CD14-positive monocyte (primary cell): ENCODE results near the gene MEI4. TPM values are rescaled to one million over a fixed set of nuclear protein-coding genes. Genes with fewer than 3 reads are reported as not detected.

Source experiments
- DNase-seq, 3 donors: peaks; one replicate each; pipeline ENCODE4 v3.0.0-alpha.2; 2011 to 2022
- H2AFZ ChIP-seq: 2 replicates; pipeline ENCODE4 v1.6.0; 2012; ENCODE audit warnings: mild to moderate bottlenecking, low read depth, low read length, inconsistent platforms; ENCODE audit not compliant: insufficient read depth, poor library complexity, severe bottlenecking
- H3K27ac ChIP-seq, 2 donors: 1 replicate in 1 of 2; 2 replicates in 1 of 2; pipeline ENCODE4 v1.5.1; 2012 to 2013; ENCODE audit warnings: low read length in 2 of 2, control low read depth in 1 of 2, inconsistent platforms in 1 of 2, low read depth in 1 of 2, mild to moderate bottlenecking in 1 of 2
- H3K27me3 ChIP-seq, 2 donors: one replicate each; pipeline versions ENCODE4 v1.6.0 to v1.6.1; 2011 to 2013; ENCODE audit warnings: low read length in 2 of 2; ENCODE audit not compliant: control insufficient read depth in 2 of 2, insufficient read depth in 2 of 2
- H3K36me3 ChIP-seq, 2 donors: replicated peaks in 1 of 2; 1 replicate in 1 of 2; 2 replicates in 1 of 2; pipeline versions ENCODE4 v1.5.1 to v1.6.1; 2012 to 2013; ENCODE audit warnings: low read length in 2 of 2, control low read depth in 1 of 2, inconsistent platforms in 1 of 2, mild to moderate bottlenecking in 1 of 2; ENCODE audit not compliant: insufficient read depth in 2 of 2, control insufficient read depth in 1 of 2
- H3K4me1 ChIP-seq, 2 donors: 1 replicate in 1 of 2; 2 replicates in 1 of 2; pipeline versions ENCODE4 v1.5.1 to v1.6.1; 2012 to 2013; ENCODE audit warnings: low read length in 2 of 2, control low read depth in 1 of 2, inconsistent platforms in 1 of 2, mild to moderate bottlenecking in 1 of 2, moderate library complexity in 1 of 2; ENCODE audit not compliant: insufficient read depth in 2 of 2, control insufficient read depth in 1 of 2
- H3K4me2 ChIP-seq: replicated peaks from 2 replicates; pipeline ENCODE3; 2012; ENCODE audit warnings: low read length, moderate library complexity, mild to moderate bottlenecking; ENCODE audit not compliant: poor library complexity, severe bottlenecking; ENCODE audit errors: extremely low read depth
- H3K4me3 ChIP-seq, 3 experiments: fragments of 200-600 bp in 1 of 3; sonication (generic) in 1 of 3; replicated peaks in 1 of 3; 1 replicate in 2 of 3; 2 replicates in 1 of 3; pipeline ENCODE4 v1.5.1; 2011 to 2013; ENCODE audit warnings: low read length in 3 of 3, mild to moderate bottlenecking in 3 of 3, control low read depth in 2 of 3, low read depth in 2 of 3, inconsistent platforms in 1 of 3, moderate library complexity in 1 of 3
- H3K79me2 ChIP-seq: 2 replicates; pipeline ENCODE4 v1.6.0; 2012; ENCODE audit warnings: mild to moderate bottlenecking, control low read depth, inconsistent platforms, low read length, moderate library complexity; ENCODE audit not compliant: insufficient read depth
- H3K9ac ChIP-seq: 2 replicates; pipeline ENCODE4 v1.6.0; 2017; ENCODE audit warnings: low read length, mild to moderate bottlenecking; ENCODE audit not compliant: insufficient read depth, poor library complexity, severe bottlenecking
- H3K9me3 ChIP-seq, 2 donors: replicated peaks in 1 of 2; 1 replicate in 1 of 2; 2 replicates in 1 of 2; pipeline versions ENCODE4 v1.5.1 to v1.6.1; 2012 to 2013; ENCODE audit warnings: low read length in 2 of 2, control low read depth in 1 of 2; ENCODE audit not compliant: control insufficient read depth in 1 of 2, insufficient read depth in 1 of 2
- H4K20me1 ChIP-seq: 2 replicates; pipeline ENCODE4 v1.6.0; 2012; ENCODE audit warnings: mild to moderate bottlenecking, low read length, control low read depth, moderate library complexity; ENCODE audit not compliant: insufficient read depth
- H3K27ac Mint-ChIP-seq, 7 donors: one replicate each; pipeline ENCODE4 v1.8.0; 2020; ENCODE audit warnings: mild to moderate bottlenecking in 7 of 7, mixed read lengths in 7 of 7, moderate library complexity in 6 of 7, inconsistent platforms in 2 of 7
- H3K27me3 Mint-ChIP-seq, 3 donors: one replicate each; pipeline ENCODE4 v1.8.0; 2021 to 2022; ENCODE audit warnings: low read depth in 3 of 3, mild to moderate bottlenecking in 3 of 3, mixed read lengths in 3 of 3, moderate library complexity in 3 of 3, inconsistent platforms in 1 of 3
- H3K36me3 Mint-ChIP-seq, 2 donors: one replicate each; pipeline ENCODE4 v1.8.0; 2020; ENCODE audit warnings: mixed read lengths in 2 of 2, inconsistent platforms in 1 of 2, mild to moderate bottlenecking in 1 of 2
- H3K4me1 Mint-ChIP-seq: one replicate; pipeline ENCODE4 v1.8.0; 2020; ENCODE audit warnings: mild to moderate bottlenecking, mixed read lengths
- H3K4me3 Mint-ChIP-seq, 2 donors: one replicate each; pipeline ENCODE4 v1.8.0; 2020; ENCODE audit warnings: mild to moderate bottlenecking in 2 of 2, mixed read lengths in 2 of 2, moderate library complexity in 1 of 2
- H3K9me3 Mint-ChIP-seq, 7 donors: one replicate each; pipeline ENCODE4 v1.8.0; 2020 to 2022; ENCODE audit warnings: mixed read lengths in 7 of 7, mild to moderate bottlenecking in 6 of 7, moderate library complexity in 6 of 7, inconsistent platforms in 2 of 7
- WGBS: methylation state at CpG from one replicate; pipeline ENCODE4 v1.1.5; 2013; ENCODE audit warnings: missing lambda C conversion rate; ENCODE audit not compliant: insufficient coverage; 5-methylcytosine and 5-hydroxymethylcytosine counted together
- intact Hi-C, 2 donors: fragments of 100-400 bp; cut with micrococcal nuclease; formaldehyde crosslinking; loops; one replicate each; pipeline versions ENCODE4 v1.15.0 to v1.15.1; 2023
- polyA plus RNA-seq, 3 donors: library from polyadenylated mRNA; depleted of rRNA in 1 of 3; unstranded in 2 of 3; stranded (reverse) in 1 of 3; fragments of 300-500 nt in 2 of 3; fragments of >200 nt in 1 of 3; fragmentation: Illumina TruSeq in 2 of 3; gene quantifications; 1 replicate in 2 of 3; 2 replicates in 1 of 3; pipeline ENCODE4 v1.2.3, GENCODE V29; 2012 to 2021
- TF ChIP-seq, protein P1 (sequence below): fragments of 200-600 bp; IDR thresholded peaks from one replicate; pipeline ENCODE4 v1.8.0; 2022; ENCODE audit warnings: antibody characterized with exemption, mild to moderate bottlenecking

Gene MEI4
- polyA plus RNA-seq, 3 donors = not detected

DNA sequence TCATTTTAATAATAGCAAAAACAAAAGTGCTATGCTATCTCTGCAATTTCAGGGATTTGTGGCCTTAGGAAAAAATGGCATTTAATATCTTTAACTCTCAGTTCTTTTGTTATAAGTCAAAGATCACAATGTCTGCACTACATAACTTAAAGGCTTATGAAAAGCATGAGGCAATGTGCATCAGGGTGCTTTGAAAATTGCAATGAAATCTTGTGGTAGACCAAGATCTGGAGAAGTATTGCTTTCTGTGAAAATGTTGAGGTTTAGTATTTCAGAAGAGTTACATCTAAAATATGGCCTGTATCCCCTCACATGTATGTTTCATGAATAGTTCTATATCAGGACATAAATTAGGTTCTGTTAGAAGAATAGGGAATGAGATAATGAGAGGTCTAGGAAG is 200.6 kb downstream of the MEI4 start:
- intact Hi-C loops = no loop called here
- Mint-ChIP-seq H3K36me3 (no peaks in the 10 kb centered on the region), H3K27me3 (peaks cover 0 to 1% (median 0%) of the 10 kb centered on the region in 3 donors), H3K4me3 (no peak overlapping the region), H3K4me1 (no peaks in the 10 kb centered on the region), H3K27ac (no peak overlapping the region), H3K9me3 (peaks cover 2 to 9% (median 5%) of the 10 kb centered on the region in 7 donors)
- no peaks in the 10 kb centered on the region for H3K36me3 ChIP-seq
- no peaks in the 10 kb centered on the region for H3K79me2 ChIP-seq
- no peak overlapping the region for H3K9ac ChIP-seq
- H3K9me3 ChIP-seq = peaks cover 0 to 3% of the 10 kb centered on the region in 2 donors
- H4K20me1 ChIP-seq = no peaks in the 10 kb centered on the region
- no peak overlapping the region for H2AFZ ChIP-seq
- TF ChIP-seq, protein P1, sequence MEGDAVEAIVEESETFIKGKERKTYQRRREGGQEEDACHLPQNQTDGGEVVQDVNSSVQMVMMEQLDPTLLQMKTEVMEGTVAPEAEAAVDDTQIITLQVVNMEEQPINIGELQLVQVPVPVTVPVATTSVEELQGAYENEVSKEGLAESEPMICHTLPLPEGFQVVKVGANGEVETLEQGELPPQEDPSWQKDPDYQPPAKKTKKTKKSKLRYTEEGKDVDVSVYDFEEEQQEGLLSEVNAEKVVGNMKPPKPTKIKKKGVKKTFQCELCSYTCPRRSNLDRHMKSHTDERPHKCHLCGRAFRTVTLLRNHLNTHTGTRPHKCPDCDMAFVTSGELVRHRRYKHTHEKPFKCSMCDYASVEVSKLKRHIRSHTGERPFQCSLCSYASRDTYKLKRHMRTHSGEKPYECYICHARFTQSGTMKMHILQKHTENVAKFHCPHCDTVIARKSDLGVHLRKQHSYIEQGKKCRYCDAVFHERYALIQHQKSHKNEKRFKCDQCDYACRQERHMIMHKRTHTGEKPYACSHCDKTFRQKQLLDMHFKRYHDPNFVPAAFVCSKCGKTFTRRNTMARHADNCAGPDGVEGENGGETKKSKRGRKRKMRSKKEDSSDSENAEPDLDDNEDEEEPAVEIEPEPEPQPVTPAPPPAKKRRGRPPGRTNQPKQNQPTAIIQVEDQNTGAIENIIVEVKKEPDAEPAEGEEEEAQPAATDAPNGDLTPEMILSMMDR = no peak
- H3K4me2 ChIP-seq = no peak overlapping the region
- no peaks in the 10 kb centered on the region for H3K27me3 ChIP-seq
- H3K27ac ChIP-seq = no peak overlapping the region
- DNase-seq = no peak
- no peaks in the 10 kb centered on the region for H3K4me1 ChIP-seq
- H3K4me3 ChIP-seq = no peak overlapping the region

DNA sequence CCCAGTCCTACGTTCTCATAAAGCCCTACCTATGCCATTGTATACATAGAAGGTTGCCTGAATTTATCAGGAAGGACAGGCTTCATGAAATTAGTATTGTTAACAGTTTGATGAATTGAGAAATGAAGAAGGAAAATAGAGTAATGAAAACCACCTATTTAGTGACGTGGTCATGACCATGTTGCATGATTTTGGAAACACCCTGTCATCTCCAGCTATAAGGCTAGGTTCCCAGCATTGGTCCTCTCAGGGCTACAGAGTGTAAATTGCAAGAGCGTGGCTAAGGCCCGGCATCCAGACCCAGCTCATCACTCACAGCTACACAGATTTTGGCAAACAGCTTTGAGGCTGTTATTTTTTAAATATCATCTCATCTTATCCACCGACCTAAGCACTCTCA is 203.6 kb downstream of the MEI4 start:
- intact Hi-C loops = no loop called here
- H3K27ac Mint-ChIP-seq = no peak overlapping the region
- WGBS = 69% methylated on average over 3 of the region's 5 CpGs
- no peaks in the 10 kb centered on the region for H3K36me3 ChIP-seq
- H3K9me3 ChIP-seq = peaks cover 0 to 4% of the 10 kb centered on the region in 2 donors
- H3K79me2 ChIP-seq = no peaks in the 10 kb centered on the region
- H3K4me1 Mint-ChIP-seq = no peaks in the 10 kb centered on the region
- no peak overlapping the region for H3K4me3 Mint-ChIP-seq
- H3K27me3 ChIP-seq = no peaks in the 10 kb centered on the region
- TF ChIP-seq, protein P1 = no peak
- H3K36me3 Mint-ChIP-seq = no peaks in the 10 kb centered on the region
- DNase-seq = no peak
- H3K4me2 ChIP-seq = no peak overlapping the region
- no peak overlapping the region for H3K4me3 ChIP-seq
- no peak overlapping the region for H3K9ac ChIP-seq
- no peaks in the 10 kb centered on the region for H4K20me1 ChIP-seq
- H3K9me3 Mint-ChIP-seq = peaks cover 0 to 10% (median 6%) of the 10 kb centered on the region in 7 donors
- peaks cover 0 to 1% (median 1%) of the 10 kb centered on the region in 3 donors for H3K27me3 Mint-ChIP-seq
- H3K27ac ChIP-seq = no peak overlapping the region
- H2AFZ ChIP-seq = no peak overlapping the region
- no peaks in the 10 kb centered on the region for H3K4me1 ChIP-seq
